ENCODE data around the gene TOP2B. TPM values are rescaled to one million over a fixed set of nuclear protein-coding genes. Genes with fewer than 3 reads are reported as not detected.

TOP2B gene
- total RNA-seq, 1 experiment from 2014 or later: 63.1 TPM

DNA sequence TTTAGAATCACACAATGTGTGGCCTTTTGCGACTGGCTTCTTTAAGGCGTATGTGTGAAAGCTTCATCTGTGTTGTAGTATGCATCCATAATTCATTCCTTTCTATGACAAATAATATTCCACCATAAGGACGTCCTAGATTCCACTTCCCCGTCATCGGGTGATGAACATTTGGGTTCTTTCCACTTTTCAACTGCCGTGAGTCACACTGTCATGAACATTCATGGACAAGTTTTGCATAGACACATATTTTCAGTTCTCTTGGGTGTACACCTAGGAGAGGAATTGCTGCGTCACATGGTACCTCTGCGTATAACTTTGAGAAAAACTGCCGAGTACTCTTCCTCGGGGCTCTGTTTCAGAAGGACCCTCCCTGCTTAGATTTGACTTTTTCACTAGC lies 97.3 kb downstream of the TOP2B start:
- POLR2A ChIA-PET: no interaction called here
- Histone ChIP-seq H3K4me1 (ENCODE audit: control insufficient read depth, insufficient read depth, low read length) (no peaks in the 10 kb centered on the region), H3K4me3 (ENCODE audit: low read depth in 2 of 2, low read length in 2 of 2) (no peak overlapping the region), H3K9me3 (ENCODE audit: control insufficient read depth, insufficient read depth, low read depth, low read length) (no peaks in the 10 kb centered on the region), H3K27ac (ENCODE audit: low read length) (no peak overlapping the region), H3K36me3 (ENCODE audit: control insufficient read depth, insufficient read depth, low read length) (no peaks in the 10 kb centered on the region), H3K27me3 (ENCODE audit: control insufficient read depth, insufficient read depth, low read length) (no peaks in the 10 kb centered on the region)
- no peak for ATAC-seq
- DNase-seq (ENCODE audit: low read depth, low spot score): no peak
- CTCF ChIA-PET: no interaction called here
- BruUV-seq (replicated peaks): no TSS peak
- intact Hi-C loops (cut with micrococcal nuclease; ENCODE audit: unreplicated experiment) (no loop called here), in situ Hi-C loops (cut with HindIII; ENCODE audit: low pct_unique_long_range_greater_than_20kb, low sequenced_read_pairs) (no loop called here)
- no peak for TF ChIP-seq SIN3A (IDR thresholded peaks at IDR 0.05; ENCODE audit: borderline replicate concordance, insufficient read depth, low read depth, low read length)
- TF ChIP-seq, protein P1, sequence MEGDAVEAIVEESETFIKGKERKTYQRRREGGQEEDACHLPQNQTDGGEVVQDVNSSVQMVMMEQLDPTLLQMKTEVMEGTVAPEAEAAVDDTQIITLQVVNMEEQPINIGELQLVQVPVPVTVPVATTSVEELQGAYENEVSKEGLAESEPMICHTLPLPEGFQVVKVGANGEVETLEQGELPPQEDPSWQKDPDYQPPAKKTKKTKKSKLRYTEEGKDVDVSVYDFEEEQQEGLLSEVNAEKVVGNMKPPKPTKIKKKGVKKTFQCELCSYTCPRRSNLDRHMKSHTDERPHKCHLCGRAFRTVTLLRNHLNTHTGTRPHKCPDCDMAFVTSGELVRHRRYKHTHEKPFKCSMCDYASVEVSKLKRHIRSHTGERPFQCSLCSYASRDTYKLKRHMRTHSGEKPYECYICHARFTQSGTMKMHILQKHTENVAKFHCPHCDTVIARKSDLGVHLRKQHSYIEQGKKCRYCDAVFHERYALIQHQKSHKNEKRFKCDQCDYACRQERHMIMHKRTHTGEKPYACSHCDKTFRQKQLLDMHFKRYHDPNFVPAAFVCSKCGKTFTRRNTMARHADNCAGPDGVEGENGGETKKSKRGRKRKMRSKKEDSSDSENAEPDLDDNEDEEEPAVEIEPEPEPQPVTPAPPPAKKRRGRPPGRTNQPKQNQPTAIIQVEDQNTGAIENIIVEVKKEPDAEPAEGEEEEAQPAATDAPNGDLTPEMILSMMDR (IDR thresholded peaks at IDR 0.05): no peak
- TF ChIP-seq POLR2AphosphoS5 (IDR thresholded peaks at IDR 0.05; ENCODE audit: low read depth, low read length): no peak
- TF ChIP-seq, protein P2, sequence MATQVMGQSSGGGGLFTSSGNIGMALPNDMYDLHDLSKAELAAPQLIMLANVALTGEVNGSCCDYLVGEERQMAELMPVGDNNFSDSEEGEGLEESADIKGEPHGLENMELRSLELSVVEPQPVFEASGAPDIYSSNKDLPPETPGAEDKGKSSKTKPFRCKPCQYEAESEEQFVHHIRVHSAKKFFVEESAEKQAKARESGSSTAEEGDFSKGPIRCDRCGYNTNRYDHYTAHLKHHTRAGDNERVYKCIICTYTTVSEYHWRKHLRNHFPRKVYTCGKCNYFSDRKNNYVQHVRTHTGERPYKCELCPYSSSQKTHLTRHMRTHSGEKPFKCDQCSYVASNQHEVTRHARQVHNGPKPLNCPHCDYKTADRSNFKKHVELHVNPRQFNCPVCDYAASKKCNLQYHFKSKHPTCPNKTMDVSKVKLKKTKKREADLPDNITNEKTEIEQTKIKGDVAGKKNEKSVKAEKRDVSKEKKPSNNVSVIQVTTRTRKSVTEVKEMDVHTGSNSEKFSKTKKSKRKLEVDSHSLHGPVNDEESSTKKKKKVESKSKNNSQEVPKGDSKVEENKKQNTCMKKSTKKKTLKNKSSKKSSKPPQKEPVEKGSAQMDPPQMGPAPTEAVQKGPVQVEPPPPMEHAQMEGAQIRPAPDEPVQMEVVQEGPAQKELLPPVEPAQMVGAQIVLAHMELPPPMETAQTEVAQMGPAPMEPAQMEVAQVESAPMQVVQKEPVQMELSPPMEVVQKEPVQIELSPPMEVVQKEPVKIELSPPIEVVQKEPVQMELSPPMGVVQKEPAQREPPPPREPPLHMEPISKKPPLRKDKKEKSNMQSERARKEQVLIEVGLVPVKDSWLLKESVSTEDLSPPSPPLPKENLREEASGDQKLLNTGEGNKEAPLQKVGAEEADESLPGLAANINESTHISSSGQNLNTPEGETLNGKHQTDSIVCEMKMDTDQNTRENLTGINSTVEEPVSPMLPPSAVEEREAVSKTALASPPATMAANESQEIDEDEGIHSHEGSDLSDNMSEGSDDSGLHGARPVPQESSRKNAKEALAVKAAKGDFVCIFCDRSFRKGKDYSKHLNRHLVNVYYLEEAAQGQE (IDR thresholded peaks at IDR 0.05; ENCODE audit: insufficient read depth in 1 of 2, low read depth in 2 of 2, low read length in 1 of 2): no peak
- no peak for TF ChIP-seq TCF7L2 (IDR thresholded peaks at IDR 0.05; ENCODE audit: low read depth, low read length)

DNA sequence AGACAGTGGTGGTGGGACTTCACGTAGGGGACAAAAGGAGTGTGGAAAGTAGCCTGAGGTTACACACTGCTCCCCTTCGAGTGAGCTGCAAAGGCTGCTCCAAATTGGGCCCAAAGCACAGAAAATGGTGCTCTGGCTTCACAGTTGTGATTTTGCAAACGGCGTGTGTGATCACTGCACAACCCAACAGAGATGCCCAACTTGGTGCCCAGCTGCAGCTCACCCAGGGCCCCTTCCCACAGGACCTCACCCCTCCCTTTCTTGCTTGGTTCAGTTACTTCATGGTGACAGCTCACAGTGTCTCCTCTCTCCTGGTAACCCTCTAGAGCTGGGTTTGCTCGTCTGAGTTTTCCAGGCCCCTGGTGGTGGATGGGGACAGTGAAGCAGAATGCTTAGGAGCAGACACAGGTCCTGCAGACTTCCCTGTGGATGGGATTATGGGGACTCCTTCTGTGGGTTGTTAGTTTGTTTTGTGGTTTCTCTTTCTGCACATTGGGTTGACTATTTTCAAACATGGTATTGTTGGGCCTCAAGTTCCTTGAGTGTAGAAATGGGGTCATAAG lies 98.3 kb downstream of the TOP2B start:
- H3K27ac ChIP-seq (ENCODE audit: low read length): no peak overlapping the region
- in situ Hi-C loops (cut with HindIII; ENCODE audit: low pct_unique_long_range_greater_than_20kb, low sequenced_read_pairs): no loop called here
- H3K27me3 ChIP-seq (ENCODE audit: control insufficient read depth, insufficient read depth, low read length): no peaks in the 10 kb centered on the region
- DNase-seq (ENCODE audit: low read depth, low spot score) (no peak), ATAC-seq (no peak)
- CTCF ChIA-PET: no interaction called here
- no TSS peak for BruUV-seq (replicated peaks)
- no peaks in the 10 kb centered on the region for H3K36me3 ChIP-seq (ENCODE audit: control insufficient read depth, insufficient read depth, low read length)
- H3K4me1 ChIP-seq (ENCODE audit: control insufficient read depth, insufficient read depth, low read length): no peaks in the 10 kb centered on the region
- no peaks in the 10 kb centered on the region for H3K9me3 ChIP-seq (ENCODE audit: control insufficient read depth, insufficient read depth, low read depth, low read length)
- POLR2A ChIA-PET: no interaction called here
- intact Hi-C loops (cut with micrococcal nuclease; ENCODE audit: unreplicated experiment): no loop called here
- H3K4me3 ChIP-seq (ENCODE audit: low read depth in 2 of 2, low read length in 2 of 2): no peak overlapping the region
- TF ChIP-seq, protein P1 (IDR thresholded peaks at IDR 0.05): no peak
- TF ChIP-seq TCF7L2 (IDR thresholded peaks at IDR 0.05; ENCODE audit: low read depth, low read length) (no peak), POLR2AphosphoS5 (IDR thresholded peaks at IDR 0.05; ENCODE audit: low read depth, low read length) (no peak), SIN3A (IDR thresholded peaks at IDR 0.05; ENCODE audit: borderline replicate concordance, insufficient read depth, low read depth, low read length) (no peak)
- TF ChIP-seq, protein P2 (IDR thresholded peaks at IDR 0.05; ENCODE audit: insufficient read depth in 1 of 2, low read depth in 2 of 2, low read length in 1 of 2): no peak

Data from Panc1 (cell line).